GM18517 (cell line): ENCODE measurements around the gene RPGRIP1.
"Not testable (repeated sequence)": the region's sequence is repeated elsewhere in the genome, so short reads cannot be mapped to it uniquely, and the experiment has no call there.

Experiments used
- ATAC-seq: cut with Tn5 transposase; IDR thresholded peaks from one replicate; pipeline ENCODE4 v1.9.1; 2021; ENCODE audit warnings: mild to moderate bottlenecking, moderate library complexity; ENCODE audit not compliant: unreplicated experiment

The RPGRIP1 gene

DNA sequence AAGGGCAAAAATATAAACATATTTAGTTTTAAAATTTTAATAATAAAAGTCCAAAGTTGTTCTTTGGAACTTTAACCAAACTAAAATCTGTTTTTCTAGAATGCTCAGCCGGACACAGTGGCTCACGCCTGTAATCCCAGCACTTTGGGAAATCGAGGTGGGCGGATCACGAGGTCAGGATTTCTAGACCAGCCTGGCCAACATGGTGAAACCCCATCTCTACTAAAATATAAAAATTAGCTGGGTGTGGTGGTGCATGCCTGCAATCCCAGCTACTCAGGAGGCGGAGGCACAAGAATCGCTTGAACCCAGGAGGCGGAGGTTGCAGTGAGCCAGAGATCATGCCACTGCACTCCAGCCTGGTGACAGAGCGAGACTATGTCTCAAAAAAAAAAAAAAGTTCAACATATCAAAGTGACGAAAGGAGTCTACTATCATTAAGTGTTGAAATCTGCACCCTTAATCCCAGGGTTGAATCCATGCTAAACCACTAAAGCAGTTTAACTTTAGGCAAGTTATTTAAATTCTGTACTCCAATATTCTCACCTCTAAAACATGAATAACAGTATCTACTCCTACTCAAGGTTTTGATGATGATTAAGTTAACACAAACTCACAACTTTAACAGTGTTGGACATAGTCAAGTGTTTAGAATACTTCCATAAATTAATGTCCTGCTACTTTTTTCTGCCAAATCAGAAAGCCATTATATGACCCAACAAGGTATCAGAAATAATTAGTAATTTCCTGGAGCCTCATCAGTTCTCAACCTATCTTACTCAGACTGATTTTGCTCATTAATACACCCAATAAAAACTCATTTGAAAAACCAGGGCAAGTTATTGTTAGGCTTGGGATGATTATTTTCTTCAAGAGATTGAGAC lies 21.6 kb upstream of the RPGRIP1 start:
- no peak for ATAC-seq

DNA sequence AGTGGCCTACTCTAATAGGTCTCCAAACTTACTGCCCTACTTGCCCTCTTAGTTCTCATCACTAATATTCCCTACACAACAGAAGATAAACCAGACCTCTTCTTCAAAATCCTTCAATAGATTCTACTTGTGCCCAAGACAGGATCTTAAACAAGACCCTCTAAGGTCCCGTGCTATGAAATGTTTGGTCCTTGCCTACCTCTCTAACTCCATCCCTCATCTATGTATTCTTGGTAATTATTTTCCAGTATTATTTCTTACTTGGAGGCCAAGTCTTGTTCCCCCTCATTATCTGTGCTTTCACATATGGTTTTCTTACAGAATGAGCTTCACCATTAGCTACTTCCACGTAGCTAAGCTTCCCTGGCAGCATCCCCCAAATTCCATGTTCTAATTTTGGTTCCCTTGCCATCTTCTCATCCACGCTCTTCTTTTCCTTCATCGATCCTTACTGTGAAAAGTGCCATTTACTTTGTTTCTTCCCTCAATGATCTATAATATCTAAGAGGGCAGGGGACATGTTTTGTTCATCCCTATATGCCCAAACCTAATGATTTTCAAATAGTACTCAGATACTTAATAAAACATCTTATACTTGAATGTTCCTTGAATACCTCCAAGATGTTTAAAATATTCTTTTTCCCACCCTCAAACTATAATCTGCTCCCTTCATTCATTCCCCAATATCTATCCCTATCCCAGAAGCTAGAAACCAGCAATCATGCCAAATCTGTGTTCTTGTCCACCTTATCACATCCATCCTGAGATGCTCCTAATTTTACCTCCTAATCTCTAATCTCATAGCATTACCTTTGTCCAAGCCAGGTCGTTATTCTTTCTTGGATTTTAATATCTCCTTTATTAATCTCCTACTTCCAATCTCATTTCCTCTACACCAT lies 20.7 kb upstream of the RPGRIP1 start:
- no peak for ATAC-seq

- ATAC-seq: no peak
Measured at GRCh38 chr14:21261824-21262223, 18.1 kb upstream of the RPGRIP1 start.

DNA sequence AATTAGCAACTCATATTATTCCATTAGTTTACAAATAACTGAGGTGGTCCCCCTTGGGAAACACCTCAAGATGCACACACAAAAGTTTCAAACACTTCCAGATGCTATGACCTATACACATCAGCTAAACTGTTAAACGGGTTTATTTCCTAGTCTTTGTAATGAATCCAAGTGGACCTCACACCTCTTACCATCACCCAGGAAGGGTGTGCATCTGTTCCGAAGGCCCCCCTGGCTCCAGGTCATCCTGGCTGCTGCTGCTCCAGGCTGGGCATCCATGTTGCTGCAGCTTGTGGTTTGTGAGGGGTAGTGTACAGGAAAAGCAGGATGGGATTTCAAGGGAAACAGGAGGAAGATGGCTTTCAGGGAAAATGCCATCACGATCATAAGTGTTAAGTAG lies 17.5 kb upstream of the RPGRIP1 start:
- ATAC-seq: no peak

DNA sequence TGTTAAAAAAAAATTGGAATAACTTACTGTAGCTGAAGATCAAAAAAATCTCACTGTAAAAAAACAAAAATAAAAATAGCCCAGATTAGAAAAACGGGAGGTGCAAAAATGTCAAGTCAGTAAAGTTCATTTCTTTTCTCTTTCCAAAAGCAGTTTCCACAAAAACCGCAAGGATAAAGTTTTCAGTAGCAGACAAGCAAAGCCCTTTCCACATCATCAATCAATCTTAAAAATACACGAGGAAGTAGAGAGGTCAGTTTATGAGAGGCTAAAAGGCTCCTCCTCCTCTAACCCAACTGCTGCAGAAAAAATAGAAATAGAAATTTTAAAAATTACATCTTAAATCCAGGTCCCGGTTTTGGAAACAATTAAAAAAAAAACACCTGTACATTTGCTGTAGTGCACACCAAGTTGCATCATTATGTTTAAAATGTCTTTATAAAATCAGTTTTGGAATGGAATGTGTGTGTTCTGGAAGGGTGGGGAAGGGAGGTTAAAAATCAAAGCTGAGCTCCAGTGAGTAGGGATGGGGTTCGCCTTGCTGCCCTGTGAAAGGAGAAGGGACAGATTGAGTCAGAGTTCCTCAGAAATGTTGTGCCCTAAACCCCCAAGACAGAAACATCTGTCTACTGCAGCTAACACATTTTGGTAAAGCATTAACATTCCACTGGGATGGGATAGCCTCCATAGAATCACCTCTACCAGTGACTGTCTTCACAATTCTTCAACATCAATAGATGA lies 16.4 kb upstream of the RPGRIP1 start:
- ATAC-seq: no peak

GRCh38 chr14:21264025-21264801 lies 15.7 kb upstream of the RPGRIP1 start:
- ATAC-seq: peak; percentile 67

DNA sequence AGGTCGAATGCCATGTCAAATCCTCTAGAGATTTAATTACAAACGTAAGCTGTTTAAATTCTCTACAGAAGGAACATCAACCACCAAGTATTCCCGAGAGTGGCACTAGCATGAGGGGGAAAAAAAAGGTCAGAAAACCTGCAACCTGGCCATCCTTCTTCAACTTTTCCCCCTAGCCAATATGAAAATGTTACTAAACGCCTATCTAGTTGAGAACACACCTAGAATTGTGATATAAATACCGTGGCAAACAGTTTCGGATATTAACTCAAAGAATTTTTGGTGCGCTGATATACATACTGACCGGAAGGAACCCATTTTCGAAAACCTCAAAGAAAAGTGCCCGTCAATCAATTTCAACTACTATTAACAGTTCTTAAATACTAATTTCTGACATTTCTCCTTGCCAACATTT lies 12.4 kb upstream of the RPGRIP1 start:
- no peak for ATAC-seq

GRCh38 chr14:21267886-21268616 lies 11.8 kb upstream of the RPGRIP1 start:
- ATAC-seq: no peak

DNA sequence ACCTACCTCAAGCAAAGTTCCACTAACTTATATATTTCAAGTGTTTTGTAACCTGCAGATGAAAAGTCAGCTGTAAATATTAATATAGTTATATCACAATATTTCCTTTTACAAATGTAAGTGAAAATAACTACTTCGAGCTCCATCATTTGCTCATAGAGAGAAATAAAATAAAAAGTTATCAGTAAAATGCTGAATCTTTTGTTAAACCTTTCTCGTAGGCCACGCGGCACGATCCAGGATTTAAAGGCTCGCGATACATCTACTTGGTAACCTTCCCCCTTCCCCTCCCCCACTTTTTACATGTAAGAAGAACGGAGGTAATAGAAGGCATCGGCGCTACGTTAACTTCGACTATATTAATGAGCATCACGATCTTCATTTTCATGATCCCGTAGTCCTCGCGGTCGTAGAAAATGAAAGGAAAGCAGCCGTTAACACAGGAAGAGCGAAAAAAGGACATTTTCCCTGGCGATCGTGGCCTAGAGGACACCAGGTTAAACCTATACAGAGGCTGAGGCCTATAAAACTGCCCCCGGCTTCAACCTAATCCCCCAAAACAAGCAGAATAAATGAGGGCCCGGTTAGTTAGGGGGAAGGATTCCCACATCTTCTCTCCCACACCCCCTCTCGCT lies 11.1 kb upstream of the RPGRIP1 start:
- ATAC-seq: no peak

GRCh38 chr14:21269252-21270046 lies 10.4 kb upstream of the RPGRIP1 start, which contains the start of gene HNRNPC:
HNRNPC (minus strand) TSS chr14:21269442; CDS start chr14:21234193, 35,249 bp downstream.
- peak; percentile 94 for ATAC-seq

DNA sequence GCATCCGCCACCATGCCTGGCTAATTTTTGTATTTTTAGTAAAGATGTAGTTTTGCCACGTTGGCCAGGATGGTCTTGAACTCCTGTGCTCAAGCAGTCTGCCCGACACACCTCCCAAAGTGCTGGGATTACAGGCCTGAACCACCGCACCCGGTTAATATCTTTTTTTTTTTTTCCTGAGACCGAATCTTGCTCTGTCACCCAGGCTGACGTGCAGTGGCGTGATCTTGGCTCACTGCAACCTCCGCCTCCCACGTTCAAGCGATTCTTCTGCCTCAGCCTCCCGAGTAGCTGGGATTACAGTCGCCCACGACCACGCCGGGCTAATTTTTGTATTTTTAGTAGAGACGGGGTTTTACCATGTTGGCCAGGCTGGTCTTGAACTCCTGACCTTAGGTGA lies 7.2 kb upstream of the RPGRIP1 start:
- not testable (repeated sequence) for ATAC-seq

DNA sequence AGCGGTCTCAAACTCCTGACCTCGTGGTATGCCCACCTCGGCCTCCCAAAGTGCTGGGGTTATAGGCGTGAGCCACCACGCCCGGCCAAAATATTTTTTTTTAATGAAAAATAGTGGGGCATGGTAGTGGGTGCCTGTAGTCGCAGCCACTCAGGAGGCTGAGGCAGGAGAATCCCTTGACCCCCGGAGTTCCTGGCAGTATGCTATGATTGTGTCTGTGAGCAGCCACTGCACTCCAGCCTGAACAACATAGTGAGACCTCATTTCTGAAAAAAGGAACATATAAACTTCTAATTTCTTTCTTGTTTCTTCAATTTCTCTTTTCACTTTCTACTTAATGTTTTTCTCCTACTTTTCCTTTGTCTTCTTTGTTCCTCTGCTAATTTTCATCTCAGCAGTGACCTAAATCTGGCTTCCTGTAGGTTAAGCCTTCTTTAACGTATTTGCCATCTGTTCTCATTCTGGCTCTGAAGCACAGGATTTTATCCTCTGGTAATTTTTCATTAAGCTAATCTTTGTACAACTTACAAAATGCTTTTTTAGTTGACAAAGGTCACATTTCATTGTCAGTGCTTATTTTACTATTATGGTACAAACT lies 4.5 kb upstream of the RPGRIP1 start:
- no peak for ATAC-seq

GRCh38 chr14:21278632-21279031 lies 1.3 kb upstream of the RPGRIP1 start:
- ATAC-seq: no peak

GRCh38 chr14:21281917-21282316 lies 2.0 kb downstream of the RPGRIP1 start:
- ATAC-seq: not testable (repeated sequence)

GRCh38 chr14:21286516-21286915 lies 6.6 kb downstream of the RPGRIP1 start:
- ATAC-seq: not testable (repeated sequence)

DNA sequence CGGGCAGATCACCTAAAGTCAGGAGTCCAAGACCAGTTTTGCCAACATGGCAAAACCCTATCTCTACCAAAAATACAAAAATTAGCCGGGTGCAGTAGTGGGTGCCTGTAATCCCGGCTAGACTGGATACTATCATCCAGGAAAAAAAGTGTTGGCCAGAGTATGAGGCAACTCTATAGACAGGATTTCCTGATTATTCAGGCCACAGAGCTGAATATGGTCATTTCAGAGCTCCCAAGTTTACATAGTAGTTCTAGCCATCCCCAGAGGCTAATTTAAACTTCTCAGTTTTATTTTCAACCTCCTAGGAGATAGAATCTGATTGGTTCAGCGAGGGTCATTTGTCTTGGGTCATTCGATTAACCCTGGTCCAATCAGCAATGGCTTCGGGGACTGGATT lies 7.3 kb downstream of the RPGRIP1 start:
- ATAC-seq: no peak

DNA sequence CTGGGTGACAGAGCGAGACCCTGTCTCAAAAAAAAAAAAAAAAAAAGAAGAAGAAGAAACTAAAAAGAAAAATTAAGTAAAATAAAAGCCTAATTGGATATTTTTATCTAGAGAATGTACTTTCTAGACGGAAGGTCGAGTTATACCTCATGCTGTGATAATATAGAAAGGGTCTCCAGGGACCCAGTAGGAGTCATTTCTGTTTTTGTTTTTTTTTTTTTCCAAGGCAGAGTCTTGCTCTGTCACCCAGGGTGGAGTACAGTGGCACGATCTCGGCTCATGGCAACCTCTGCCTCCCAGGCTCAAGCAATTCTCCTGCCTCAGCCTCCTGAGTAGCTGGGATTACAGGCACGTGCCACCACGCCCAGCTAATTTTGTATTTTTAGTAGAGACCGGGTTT lies 14.1 kb downstream of the RPGRIP1 start:
- ATAC-seq: not testable (repeated sequence)

GRCh38 chr14:21298358-21298757 lies 18.5 kb downstream of the RPGRIP1 start:
- ATAC-seq: no peak
